ENCODE results near the gene UMAD1.

Gene UMAD1

GRCh38 chr7:7739204-7740036 is 98.9 kb downstream of the UMAD1 start:
- Mint-ChIP-seq H3K27ac (no peak overlapping the region), H3K27me3 (no peaks in the 10 kb centered on the region), H3K4me1 (peaks cover 19% of the 10 kb centered on the region), H3K4me3 (no peak overlapping the region), H3K36me3 (ENCODE audit: low read depth) (peaks cover 8% of the 10 kb centered on the region), H3K9me3 (no peaks in the 10 kb centered on the region)
- DNase-seq, result no peak
- ATAC-seq, result no peak

GRCh38 chr7:7740037-7740355 is 99.4 kb downstream of the UMAD1 start:
- ATAC-seq (no peak), DNase-seq (no peak)
- H3K9me3 Mint-ChIP-seq, result no peaks in the 10 kb centered on the region
- peaks cover 8% of the 10 kb centered on the region for H3K36me3 Mint-ChIP-seq (ENCODE audit: low read depth)
- H3K27ac Mint-ChIP-seq, result no peak overlapping the region
- no peak overlapping the region for H3K4me3 Mint-ChIP-seq
- peaks cover 16% of the 10 kb centered on the region for H3K4me1 Mint-ChIP-seq
- no peaks in the 10 kb centered on the region for H3K27me3 Mint-ChIP-seq

- peaks cover 21% of the 10 kb centered on the region for H3K4me1 Mint-ChIP-seq
- DNase-seq (no peak), ATAC-seq (no peak)
- no peak overlapping the region for H3K4me3 Mint-ChIP-seq
- H3K9me3 Mint-ChIP-seq, result no peaks in the 10 kb centered on the region
- peaks cover 8% of the 10 kb centered on the region for H3K36me3 Mint-ChIP-seq (ENCODE audit: low read depth)
- no peaks in the 10 kb centered on the region for H3K27me3 Mint-ChIP-seq
- H3K27ac Mint-ChIP-seq, result no peak overlapping the region
Observed at GRCh38 chr7:7742223-7742622, 101.7 kb downstream of the UMAD1 start.

- H3K27ac Mint-ChIP-seq, result no peak overlapping the region
- ATAC-seq (no peak), DNase-seq (no peak)
- peaks cover 5% of the 10 kb centered on the region for H3K4me1 Mint-ChIP-seq
- no peak overlapping the region for H3K4me3 Mint-ChIP-seq
- no peaks in the 10 kb centered on the region for H3K27me3 Mint-ChIP-seq
- no peaks in the 10 kb centered on the region for H3K9me3 Mint-ChIP-seq
- peaks cover 5% of the 10 kb centered on the region for H3K36me3 Mint-ChIP-seq (ENCODE audit: low read depth)
Observed at GRCh38 chr7:7745258-7745657, 104.7 kb downstream of the UMAD1 start.

GRCh38 chr7:7745966-7746365 is 105.4 kb downstream of the UMAD1 start:
- peaks cover 5% of the 10 kb centered on the region for H3K4me1 Mint-ChIP-seq
- ATAC-seq, result no peak
- no peak overlapping the region for H3K27ac Mint-ChIP-seq
- no peak overlapping the region for H3K4me3 Mint-ChIP-seq
- peaks cover 4% of the 10 kb centered on the region for H3K36me3 Mint-ChIP-seq (ENCODE audit: low read depth)
- no peak for DNase-seq
- no peaks in the 10 kb centered on the region for H3K9me3 Mint-ChIP-seq
- H3K27me3 Mint-ChIP-seq, result no peaks in the 10 kb centered on the region

- ATAC-seq (no peak), DNase-seq (no peak)
- Mint-ChIP-seq H3K4me3 (no peak overlapping the region), H3K36me3 (ENCODE audit: low read depth) (peaks cover 4% of the 10 kb centered on the region), H3K4me1 (peaks cover 8% of the 10 kb centered on the region), H3K27me3 (no peaks in the 10 kb centered on the region), H3K27ac (no peak overlapping the region), H3K9me3 (no peaks in the 10 kb centered on the region)
Observed at GRCh38 chr7:7746458-7746857, 105.9 kb downstream of the UMAD1 start.

GRCh38 chr7:7750571-7751242 is 110.2 kb downstream of the UMAD1 start:
- Mint-ChIP-seq H3K27me3 (no peaks in the 10 kb centered on the region), H3K4me3 (no peak overlapping the region), H3K9me3 (no peaks in the 10 kb centered on the region), H3K27ac (no peak overlapping the region), H3K4me1 (peaks cover 7% of the 10 kb centered on the region), H3K36me3 (ENCODE audit: low read depth) (peaks cover 5% of the 10 kb centered on the region)
- ATAC-seq, result no peak
- DNase-seq, result no peak

GRCh38 chr7:7751243-7752092 is 110.9 kb downstream of the UMAD1 start:
- no peak overlapping the region for H3K27ac Mint-ChIP-seq
- peaks cover 5% of the 10 kb centered on the region for H3K36me3 Mint-ChIP-seq (ENCODE audit: low read depth)
- ATAC-seq (no peak), DNase-seq (no peak)
- H3K9me3 Mint-ChIP-seq, result no peaks in the 10 kb centered on the region
- peaks cover 3% of the 10 kb centered on the region for H3K4me1 Mint-ChIP-seq
- H3K27me3 Mint-ChIP-seq, result no peaks in the 10 kb centered on the region
- H3K4me3 Mint-ChIP-seq, result no peak overlapping the region

- H3K27ac Mint-ChIP-seq, result no peak overlapping the region
Observed at GRCh38 chr7:7756577-7756976, 116.0 kb downstream of the UMAD1 start.

GRCh38 chr7:7757576-7757975 is 117.0 kb downstream of the UMAD1 start:
- no peak for ATAC-seq
- H3K4me3 Mint-ChIP-seq, result no peak overlapping the region
- H3K27me3 Mint-ChIP-seq, result no peaks in the 10 kb centered on the region

More at GRCh38 chr7:7756577-7756976, 116.0 kb downstream of the UMAD1 start:
- Mint-ChIP-seq H3K4me1 (peaks cover 8% of the 10 kb centered on the region), H3K36me3 (ENCODE audit: low read depth) (peaks cover 5% of the 10 kb centered on the region), H3K9me3 (no peaks in the 10 kb centered on the region), H3K4me3 (no peak overlapping the region), H3K27me3 (no peaks in the 10 kb centered on the region)
- ATAC-seq (no peak), DNase-seq (no peak)

GRCh38 chr7:7761340-7761973 is 120.9 kb downstream of the UMAD1 start:
- Mint-ChIP-seq H3K27ac (peak overlapping the region; percentile 81), H3K36me3 (ENCODE audit: low read depth) (no peaks in the 10 kb centered on the region), H3K4me1 (peaks cover 42% of the 10 kb centered on the region), H3K9me3 (no peaks in the 10 kb centered on the region), H3K4me3 (peak overlapping the region; percentile 86), H3K27me3 (no peaks in the 10 kb centered on the region)
- DNase-seq, result no peak
- ATAC-seq, result no peak

More at GRCh38 chr7:7757576-7757975, 117.0 kb downstream of the UMAD1 start:
- no peak overlapping the region for H3K27ac Mint-ChIP-seq
- DNase-seq, result no peak
- no peaks in the 10 kb centered on the region for H3K9me3 Mint-ChIP-seq
- H3K4me1 Mint-ChIP-seq, result peaks cover 18% of the 10 kb centered on the region
- H3K36me3 Mint-ChIP-seq (ENCODE audit: low read depth), result peaks cover 5% of the 10 kb centered on the region

- ATAC-seq, result peak; percentile 77
- H3K4me3 Mint-ChIP-seq, result peak overlapping the region; percentile 86
- H3K27ac Mint-ChIP-seq, result peak overlapping the region; percentile 81
- H3K27me3 Mint-ChIP-seq, result no peaks in the 10 kb centered on the region
- H3K36me3 Mint-ChIP-seq (ENCODE audit: low read depth), result no peaks in the 10 kb centered on the region
- DNase-seq, result no peak
- H3K4me1 Mint-ChIP-seq, result peaks cover 42% of the 10 kb centered on the region
- H3K9me3 Mint-ChIP-seq, result no peaks in the 10 kb centered on the region
Observed at GRCh38 chr7:7761974-7762779, 121.6 kb downstream of the UMAD1 start.

- ATAC-seq (no peak), DNase-seq (no peak)
- no peak overlapping the region for H3K4me3 Mint-ChIP-seq
- H3K9me3 Mint-ChIP-seq, result no peaks in the 10 kb centered on the region
- no peaks in the 10 kb centered on the region for H3K36me3 Mint-ChIP-seq (ENCODE audit: low read depth)
- no peaks in the 10 kb centered on the region for H3K27me3 Mint-ChIP-seq
- H3K27ac Mint-ChIP-seq, result peak overlapping the region; percentile 43
- H3K4me1 Mint-ChIP-seq, result peaks cover 42% of the 10 kb centered on the region
Observed at GRCh38 chr7:7764520-7765396, 124.2 kb downstream of the UMAD1 start.
